GM18858 (cell line): Measurements from ENCODE around the gene PARD3.

Experiments used
- ATAC-seq: cut with Tn5 transposase; IDR thresholded peaks from one replicate; pipeline ENCODE4 v1.9.1; 2021; ENCODE audit not compliant: unreplicated experiment

Gene PARD3

GRCh38 chr10:34548466-34548865 lies 266.6 kb downstream of the PARD3 start:
- ATAC-seq = no peak

GRCh38 chr10:34547695-34548094 lies 267.4 kb downstream of the PARD3 start:
- no peak for ATAC-seq

DNA sequence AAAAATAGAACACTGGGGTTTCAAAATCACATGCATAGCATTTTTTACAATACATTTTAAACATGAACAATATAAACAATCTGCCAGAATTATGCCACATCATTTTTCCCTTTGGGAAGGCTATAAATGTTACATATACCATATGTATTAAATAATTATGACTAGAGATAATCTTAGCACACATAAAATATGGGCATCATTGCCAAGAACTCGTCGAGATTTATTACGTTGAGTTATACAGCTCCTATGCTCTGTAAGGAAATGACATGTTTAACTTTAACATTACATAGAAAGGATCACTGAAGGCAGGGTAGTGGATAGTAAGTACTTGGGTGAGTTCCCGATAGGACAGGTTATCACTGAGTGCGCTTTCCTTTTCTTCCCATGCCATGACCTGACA lies 267.8 kb downstream of the PARD3 start:
- no peak for ATAC-seq

- ATAC-seq = no peak
These were observed 270.7 kb downstream of the PARD3 start for GRCh38 chr10:34544400-34544799.

- no peak for ATAC-seq
These were observed 271.4 kb downstream of the PARD3 start for GRCh38 chr10:34543716-34544115.

- ATAC-seq = no peak
These were observed 274.6 kb downstream of the PARD3 start for GRCh38 chr10:34540492-34540891.

GRCh38 chr10:34539533-34540315 lies 275.4 kb downstream of the PARD3 start:
- peak; percentile 26 for ATAC-seq

DNA sequence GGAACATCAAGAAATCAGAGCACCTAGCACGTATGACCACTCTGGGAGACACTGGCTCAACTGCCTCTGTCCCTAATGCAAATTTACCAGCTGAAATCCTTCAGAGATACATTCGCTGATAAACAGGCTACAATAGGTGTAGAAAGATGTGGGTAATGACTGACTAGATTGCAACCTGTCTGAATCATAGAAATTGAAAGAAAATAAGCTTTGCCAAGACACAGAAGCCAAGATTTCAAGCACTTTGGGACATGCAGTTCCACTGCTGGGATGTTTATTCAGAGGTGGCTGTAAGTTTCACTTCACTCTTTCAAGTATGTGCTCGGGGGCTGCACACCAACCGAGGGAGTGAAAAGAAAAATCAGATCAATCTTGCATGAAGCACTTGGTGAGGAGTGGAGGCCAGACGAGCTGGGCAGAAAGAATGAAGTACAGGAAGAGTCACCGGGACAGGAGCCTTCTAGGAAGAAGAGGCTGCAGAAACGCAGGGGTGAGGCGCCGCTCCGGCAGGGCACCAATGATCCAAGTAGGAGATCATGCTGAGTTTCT lies 276.7 kb downstream of the PARD3 start:
- peak; percentile 43 for ATAC-seq

- ATAC-seq = peak; percentile 83
These were observed 277.4 kb downstream of the PARD3 start for GRCh38 chr10:34537629-34538231.

- ATAC-seq = no peak
These were observed 279.2 kb downstream of the PARD3 start for GRCh38 chr10:34535872-34536271.

DNA sequence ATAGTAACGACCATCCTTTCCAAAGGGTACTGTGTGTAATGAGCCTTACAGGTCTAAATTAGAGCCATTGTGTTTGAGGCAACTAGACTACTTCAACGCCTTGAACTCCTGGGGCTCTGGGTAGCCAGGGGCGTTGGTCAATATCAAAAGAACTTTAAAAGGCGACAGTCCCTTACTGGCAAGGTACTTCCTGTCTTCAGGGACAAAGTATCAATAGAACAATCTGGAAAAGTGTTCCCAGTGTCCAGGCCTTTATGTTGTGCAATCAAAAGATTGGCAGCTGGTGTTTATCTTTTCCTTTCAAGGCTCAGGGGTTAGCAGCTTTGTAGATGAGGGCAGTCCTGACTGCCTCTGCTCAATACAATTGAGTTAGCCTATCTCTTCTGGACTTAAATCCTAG lies 284.3 kb downstream of the PARD3 start:
- no peak for ATAC-seq

GRCh38 chr10:34528320-34528719 lies 286.8 kb downstream of the PARD3 start:
- ATAC-seq = no peak

DNA sequence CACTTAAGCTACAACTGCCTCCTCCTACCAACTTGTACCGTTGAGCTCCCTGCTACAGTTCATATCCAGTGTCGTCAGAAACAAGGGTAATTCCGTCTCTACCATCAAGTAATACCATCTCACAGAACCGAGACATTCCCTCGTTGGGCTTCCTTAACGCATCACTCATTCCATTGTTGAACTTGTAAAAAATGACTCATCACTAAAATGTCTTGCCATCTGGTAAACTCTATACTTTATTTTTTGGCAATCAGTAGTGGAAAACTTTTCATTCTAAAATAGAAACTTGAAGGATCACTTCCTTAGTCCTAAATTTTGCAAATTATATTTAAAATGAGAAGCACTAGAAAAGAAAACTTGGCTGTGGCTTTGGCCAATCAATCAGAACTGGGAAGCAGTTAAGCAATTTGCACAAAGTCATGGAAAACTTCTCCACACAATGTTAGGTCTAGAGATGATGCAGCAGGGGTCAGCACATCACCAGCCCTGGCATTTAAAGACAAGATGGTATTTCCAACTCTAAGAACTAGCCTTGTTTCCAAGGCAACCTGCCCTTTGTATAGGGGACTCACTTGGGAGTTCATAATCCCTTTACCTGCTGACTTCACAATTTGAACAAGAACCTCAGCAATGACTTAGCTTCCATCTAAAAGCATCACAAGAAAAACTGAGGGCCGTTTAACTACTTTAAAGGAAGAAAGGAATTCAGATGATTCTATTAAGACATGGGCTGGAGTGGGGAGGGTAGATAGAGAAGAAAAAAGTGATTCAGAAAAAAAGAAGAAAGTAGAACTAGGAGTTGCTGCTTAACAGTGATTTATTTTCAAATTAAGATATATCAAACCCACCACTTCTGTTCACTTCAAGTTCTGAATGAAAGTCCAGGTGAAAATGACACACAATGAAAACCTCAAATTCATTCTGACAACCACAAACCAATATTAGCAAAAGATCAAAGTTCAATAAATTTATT lies 288.1 kb downstream of the PARD3 start:
- ATAC-seq = no peak

- ATAC-seq = no peak
These were observed 288.9 kb downstream of the PARD3 start for GRCh38 chr10:34526186-34526585.

DNA sequence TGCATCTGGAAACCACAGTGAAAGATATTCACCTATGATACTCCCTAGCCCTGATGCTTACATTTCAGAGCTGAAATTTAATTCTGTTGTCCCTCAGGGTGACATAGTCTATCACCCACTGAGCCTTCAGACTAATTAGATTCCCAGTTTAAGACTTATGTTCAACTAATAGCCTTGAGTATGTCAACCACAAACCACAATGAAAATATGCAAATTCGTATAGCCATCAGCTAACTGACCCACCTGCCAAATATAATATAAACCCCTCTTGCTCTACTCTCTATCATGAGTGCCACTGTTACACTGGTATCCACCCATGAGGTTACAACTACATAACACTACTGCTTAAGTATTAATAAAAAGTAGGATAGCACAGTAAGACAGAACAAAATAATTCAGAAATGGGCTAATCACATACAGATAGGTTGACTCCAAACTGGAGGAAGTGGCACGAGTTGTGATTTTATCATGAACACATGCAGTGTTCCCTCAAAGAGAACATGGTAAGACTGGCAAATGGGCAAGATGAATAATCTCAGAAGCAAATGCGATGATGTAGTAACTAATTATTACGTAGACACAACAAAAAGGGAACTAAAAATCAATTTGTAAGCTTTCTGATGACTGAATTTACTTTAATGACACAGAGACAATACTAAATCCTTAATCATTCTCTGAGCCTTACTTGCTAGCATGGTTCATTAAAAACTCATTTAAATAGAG lies 290.6 kb downstream of the PARD3 start:
- ATAC-seq = no peak

DNA sequence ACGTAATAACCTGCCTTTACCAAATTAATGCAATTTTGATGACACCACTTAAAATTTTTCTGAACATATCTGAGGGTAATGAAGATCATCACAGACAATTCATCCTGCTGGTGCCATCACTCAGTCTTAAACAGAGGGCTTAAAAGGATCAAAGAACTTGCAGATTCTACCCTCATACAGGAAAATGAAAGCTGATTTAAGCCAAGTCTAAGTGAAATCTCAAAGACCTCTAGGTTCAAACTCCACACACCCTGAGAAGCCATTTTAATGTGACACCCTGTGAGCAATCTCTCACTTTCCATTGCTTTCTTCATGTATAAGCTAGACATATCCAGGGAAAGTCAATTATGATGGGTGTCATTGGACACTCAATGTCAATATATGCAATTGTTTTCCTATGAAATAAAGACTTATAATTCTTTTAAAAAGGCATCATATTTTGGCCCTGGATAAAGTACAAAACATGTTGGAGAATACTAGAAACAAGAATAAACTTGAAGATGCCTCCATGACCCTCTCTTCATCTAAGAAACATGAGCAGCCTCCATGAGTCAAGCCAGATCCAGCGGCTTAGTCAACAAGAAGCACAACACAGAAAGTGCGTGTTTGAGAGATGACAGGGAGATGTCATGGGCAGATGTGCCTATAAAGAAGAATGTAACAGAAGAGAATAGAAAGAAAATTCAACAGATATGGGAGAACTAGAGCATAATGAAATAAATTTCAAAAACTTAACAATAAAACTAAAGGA lies 291.9 kb downstream of the PARD3 start:
- ATAC-seq = no peak

DNA sequence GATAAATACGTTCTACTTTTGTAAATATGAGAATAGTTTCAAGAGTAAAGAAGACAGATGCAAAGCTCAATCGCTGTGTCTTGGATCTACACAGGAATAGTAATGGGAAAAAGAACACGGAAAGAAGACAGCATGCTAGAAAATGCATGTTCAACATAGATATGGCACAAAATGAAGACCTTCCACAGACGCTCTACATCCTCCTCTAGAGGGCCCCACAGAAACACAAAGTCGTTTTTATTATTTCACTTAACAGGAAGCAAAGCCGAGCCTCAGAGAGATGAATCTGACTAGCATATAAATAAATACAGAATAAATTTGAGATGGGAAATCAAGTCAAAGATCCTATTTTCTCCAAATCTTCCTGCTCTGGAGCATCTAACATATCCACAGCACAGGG lies 292.6 kb downstream of the PARD3 start:
- no peak for ATAC-seq

- ATAC-seq = no peak
These were observed 294.6 kb downstream of the PARD3 start for GRCh38 chr10:34520510-34520909.

DNA sequence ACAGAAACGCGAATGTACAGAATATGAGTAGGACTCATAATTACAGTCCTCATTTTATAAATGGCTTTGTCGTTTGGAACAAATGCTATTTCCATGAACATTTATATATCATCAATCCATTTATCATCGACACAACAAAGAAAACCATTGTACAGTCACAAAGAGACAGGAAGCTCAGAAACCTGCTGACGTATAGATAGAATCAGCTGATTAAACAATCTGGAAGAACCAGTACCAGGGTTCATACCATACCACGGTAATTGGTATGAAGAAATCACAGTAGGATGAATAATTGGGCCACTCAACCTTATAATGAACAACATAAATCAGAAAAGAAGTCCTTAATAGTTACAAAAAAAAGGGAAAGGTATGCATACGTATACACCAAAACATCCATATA lies 295.0 kb downstream of the PARD3 start:
- ATAC-seq = no peak

DNA sequence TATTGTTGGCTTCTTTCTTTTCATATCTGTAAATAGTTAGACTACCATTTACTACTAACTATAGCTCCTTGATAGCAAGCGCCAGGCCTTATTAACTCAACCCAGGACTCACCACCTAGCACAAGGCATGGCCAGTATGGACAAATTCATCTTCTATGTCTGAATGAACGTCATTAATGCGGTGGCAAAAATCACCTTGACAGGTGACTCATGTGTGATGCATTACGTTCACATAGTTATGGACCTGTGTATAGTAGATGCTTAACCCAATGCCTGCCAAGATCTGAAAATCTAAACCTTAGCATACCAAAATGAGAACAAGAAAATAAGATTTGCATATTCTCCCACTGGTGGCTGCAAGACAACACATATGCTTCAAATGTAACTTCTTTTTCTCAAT lies 300.8 kb downstream of the PARD3 start:
- ATAC-seq = no peak
